GM12865 (cell line): Measurements from ENCODE around the gene CFD.
A peak's percentile ranks its signal among the peaks of the same experiment; 100 is the strongest.

Experiments used
- DNase-seq: peaks from one replicate; pipeline ENCODE4 v3.0.0; 2010; ENCODE audit warnings: low read depth
- H3K4me3 ChIP-seq: 2 replicates; pipeline ENCODE4 v1.5.1; 2011; ENCODE audit warnings: mild to moderate bottlenecking, low read depth, low read length, control low read depth
- TF ChIP-seq, protein P1 (sequence below): IDR thresholded peaks from 2 replicates; pipeline ENCODE4 v1.5.1; 2011; ENCODE audit warnings: low read length, control low read depth, low read depth, inconsistent platforms; ENCODE audit not compliant: insufficient read depth; ENCODE audit errors: missing control alignments

Gene CFD

DNA sequence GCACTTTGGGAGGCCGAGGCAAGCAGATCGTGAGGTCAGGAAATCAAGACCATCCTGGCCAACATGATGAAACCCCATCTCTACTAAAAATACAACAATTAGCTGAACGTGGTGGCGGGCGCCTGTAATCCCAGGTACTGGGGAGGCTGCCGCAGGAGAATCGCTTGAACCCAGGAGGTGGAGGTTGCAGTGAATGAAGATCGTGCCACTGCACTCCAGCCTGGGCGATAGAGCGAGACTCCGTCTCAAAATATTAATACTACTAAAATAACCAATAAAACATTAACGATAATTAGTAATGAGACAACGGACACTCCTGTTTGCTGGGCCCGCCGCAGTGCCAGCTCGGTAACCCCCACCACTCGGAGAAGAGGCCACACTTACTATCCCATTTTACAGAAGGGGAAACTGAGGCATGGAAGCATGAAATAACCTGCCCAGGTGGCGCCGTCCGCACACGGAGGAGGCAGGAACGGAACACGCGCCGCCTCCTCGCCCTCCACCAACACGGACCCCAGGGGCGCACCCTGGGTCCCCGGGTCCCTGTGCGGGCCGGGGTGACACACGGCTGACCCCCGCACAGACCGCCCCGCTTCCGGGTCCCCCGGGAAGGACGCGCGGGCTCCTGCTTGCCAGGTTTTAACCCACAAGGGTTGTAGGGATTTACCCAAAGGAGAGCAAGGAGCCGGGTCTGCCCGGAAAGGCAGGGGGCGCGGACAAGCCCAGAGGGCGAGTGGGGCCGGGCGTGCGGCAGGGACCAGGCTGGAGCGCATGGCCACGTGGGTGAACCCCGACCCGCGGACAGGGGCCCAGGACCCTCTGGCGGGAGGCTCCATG is 52.0 kb downstream of the CFD start:
- DNase-seq, result no peak
- H3K4me3 ChIP-seq, result peak overlapping the region; percentile 43
- TF ChIP-seq, protein P1, sequence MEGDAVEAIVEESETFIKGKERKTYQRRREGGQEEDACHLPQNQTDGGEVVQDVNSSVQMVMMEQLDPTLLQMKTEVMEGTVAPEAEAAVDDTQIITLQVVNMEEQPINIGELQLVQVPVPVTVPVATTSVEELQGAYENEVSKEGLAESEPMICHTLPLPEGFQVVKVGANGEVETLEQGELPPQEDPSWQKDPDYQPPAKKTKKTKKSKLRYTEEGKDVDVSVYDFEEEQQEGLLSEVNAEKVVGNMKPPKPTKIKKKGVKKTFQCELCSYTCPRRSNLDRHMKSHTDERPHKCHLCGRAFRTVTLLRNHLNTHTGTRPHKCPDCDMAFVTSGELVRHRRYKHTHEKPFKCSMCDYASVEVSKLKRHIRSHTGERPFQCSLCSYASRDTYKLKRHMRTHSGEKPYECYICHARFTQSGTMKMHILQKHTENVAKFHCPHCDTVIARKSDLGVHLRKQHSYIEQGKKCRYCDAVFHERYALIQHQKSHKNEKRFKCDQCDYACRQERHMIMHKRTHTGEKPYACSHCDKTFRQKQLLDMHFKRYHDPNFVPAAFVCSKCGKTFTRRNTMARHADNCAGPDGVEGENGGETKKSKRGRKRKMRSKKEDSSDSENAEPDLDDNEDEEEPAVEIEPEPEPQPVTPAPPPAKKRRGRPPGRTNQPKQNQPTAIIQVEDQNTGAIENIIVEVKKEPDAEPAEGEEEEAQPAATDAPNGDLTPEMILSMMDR, result no peak

DNA sequence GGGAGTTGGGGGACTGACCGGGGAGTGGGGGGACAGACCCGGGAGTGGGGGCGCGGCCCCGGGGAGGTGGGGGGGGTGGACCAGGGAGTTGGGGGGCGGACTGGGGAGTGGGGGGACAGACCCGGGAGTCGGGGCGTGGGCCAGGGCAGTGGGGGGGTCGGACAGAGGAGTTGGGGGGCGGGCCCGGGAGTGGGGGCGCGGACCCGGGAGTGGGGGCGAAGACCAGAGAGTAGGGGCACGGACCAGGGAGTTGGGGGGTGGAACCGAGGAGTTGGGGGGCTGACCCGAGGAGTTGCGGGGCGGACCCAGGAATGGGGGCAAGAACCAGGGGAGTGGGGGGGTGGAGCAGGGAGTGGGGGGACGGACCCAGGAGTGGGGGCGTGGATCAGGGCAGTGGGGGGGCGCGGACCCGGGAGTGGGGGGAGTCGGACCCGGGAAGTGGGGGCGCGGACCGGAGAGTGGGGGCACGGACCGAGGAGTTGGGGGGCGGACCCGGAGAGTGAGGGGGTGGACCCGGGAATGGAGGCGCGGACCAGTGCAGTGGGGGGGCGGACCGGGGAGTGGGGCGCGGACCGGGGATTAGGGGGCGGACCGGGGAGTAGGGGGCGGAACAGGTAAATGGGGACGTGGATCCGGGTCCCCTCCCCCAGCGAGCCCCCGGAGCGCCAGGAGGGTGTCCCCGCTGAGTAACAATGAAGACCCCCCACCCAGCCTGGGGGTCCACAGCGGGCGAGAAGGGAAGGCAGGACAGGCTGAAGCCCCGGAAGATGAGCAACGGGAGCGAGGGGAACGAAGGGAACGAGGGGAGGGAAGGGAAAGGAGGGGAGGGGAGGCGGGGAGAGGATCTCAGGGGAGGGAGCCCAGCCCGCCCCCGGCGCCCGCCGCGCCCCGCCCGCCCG is 53.0 kb downstream of the CFD start:
- TF ChIP-seq, protein P1, result no peak
- peak; percentile 51 for DNase-seq
- peak overlapping the region; percentile 82 for H3K4me3 ChIP-seq
